Gastrocnemius medialis (tissue), 4 donors: ENCODE measurements around the gene CFAP299. TPM values are rescaled to one million over a fixed set of nuclear protein-coding genes. Genes with fewer than 3 reads are reported as not detected.
A peak's percentile ranks its signal among the peaks of the same experiment; 100 is the strongest.
"Not testable (repeated sequence)": the region's sequence is repeated elsewhere in the genome, so short reads cannot be mapped to it uniquely, and the experiment has no call there.

Source experiments
- ATAC-seq, 2 donors: fragments of 150-250 bp; one replicate each; pipeline ENCODE4 v1.9.1; 2016
- DNase-seq, 2 donors: peaks; one replicate each; pipeline ENCODE4 v3.0.0-alpha.2; 2019
- H3K27ac ChIP-seq, 4 donors: fragments of 200-600 bp; sonication (generic); 1 replicate in 1 of 4; 2 replicates in 3 of 4; pipeline ENCODE4 v1.5.1; 2016 to 2018; ENCODE audit warnings: mild to moderate bottlenecking in 2 of 4, moderate library complexity in 1 of 4
- H3K27me3 ChIP-seq, 3 donors: fragments of 200-600 bp; sonication (generic) in 2 of 3; 1 replicate in 1 of 3; 2 replicates in 2 of 3; pipeline versions ENCODE4 v1.5.1 to v1.6.0; 2016 to 2019; ENCODE audit warnings: mild to moderate bottlenecking in 1 of 3, moderate library complexity in 1 of 3
- H3K36me3 ChIP-seq, 2 donors: fragments of 200-600 bp; sonication (generic) in 1 of 2; one replicate each; pipeline ENCODE4 v1.5.1; 2017 to 2018
- H3K4me1 ChIP-seq, 2 donors: fragments of 200-600 bp; sonication (generic) in 1 of 2; one replicate each; pipeline ENCODE4 v1.5.1; 2016 to 2017; ENCODE audit warnings: mild to moderate bottlenecking in 2 of 2
- H3K4me3 ChIP-seq, 4 donors: fragments of 200-600 bp; sonication (generic) in 3 of 4; 1 replicate in 1 of 4; 2 replicates in 3 of 4; pipeline ENCODE4 v1.5.1; 2016 to 2019; ENCODE audit warnings: mild to moderate bottlenecking in 2 of 4
- H3K9me3 ChIP-seq, 3 donors: fragments of 200-600 bp; sonication (generic) in 2 of 3; 1 replicate in 1 of 3; 2 replicates in 2 of 3; pipeline ENCODE4 v1.5.1; 2016 to 2019
- CTCF ChIP-seq, 5 experiments: fragments of 450-650 bp in 3 of 5; fragments of 200-600 bp in 2 of 5; sonication (generic) in 2 of 5; IDR thresholded peaks in 4 of 5; conservative IDR thresholded peaks in 1 of 5; 1 replicate in 4 of 5; 2 replicates in 1 of 5; pipeline ENCODE4 v1.5.1; 2016 to 2019; ENCODE audit warnings: antibody characterized with exemption in 5 of 5, mild to moderate bottlenecking in 3 of 5, moderate library complexity in 3 of 5
- POLR2A ChIP-seq, 2 donors: fragments of 450-650 bp; IDR thresholded peaks; one replicate each; pipeline ENCODE4 v1.6.1; 2017; ENCODE audit warnings: antibody characterized with exemption in 2 of 2, mild to moderate bottlenecking in 2 of 2, moderate library complexity in 2 of 2
- in situ Hi-C, 4 donors: fragments of 200-750 bp; cut with MboI; loops; one replicate each; pipeline versions ENCODE4 v1.15.0 to v1.8.0; 2017; ENCODE audit warnings: low sequenced_read_pairs in 4 of 4
- intact Hi-C: fragments of 100-400 bp; cut with DNase I; formaldehyde crosslinking; loops from one replicate; pipeline ENCODE4 v1.15.1; 2023; ENCODE audit warnings: low total_unique reads
- total RNA-seq, 4 donors: library from RNA; depleted of rRNA; stranded (reverse); fragments of >200 nt; gene quantifications; one replicate each; pipeline versions ENCODE4 v1.1.0 to v1.2.3, GENCODE V29; 2016

Gene CFAP299
- total RNA-seq, 4 donors from 2014 or later, result not detected

DNA sequence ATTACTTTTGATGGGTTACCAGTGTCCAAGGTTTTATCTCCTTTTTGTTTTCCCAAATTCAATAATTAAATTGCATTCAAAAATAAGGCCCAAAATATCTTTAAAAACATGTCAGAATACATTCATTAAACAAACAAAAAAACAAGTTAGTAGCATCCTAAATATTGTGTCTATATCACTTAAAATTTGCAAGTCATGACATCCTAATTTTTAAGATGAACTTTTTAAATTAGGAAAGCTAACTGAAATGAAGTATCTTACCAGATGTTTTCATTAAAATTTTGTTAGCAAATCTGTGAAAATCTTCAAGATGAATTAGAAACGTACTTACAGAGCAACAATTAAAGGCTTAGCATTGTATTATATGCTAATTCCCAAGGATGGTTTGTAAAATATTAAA, 962 bp upstream of the CFAP299 start:
- Histone ChIP-seq H3K4me3 (no peak overlapping the region), H3K27ac (no peak overlapping the region), H3K9me3 (no peaks in the 10 kb centered on the region), H3K36me3 (no peaks in the 10 kb centered on the region), H3K4me1 (peaks cover 0 to 4% of the 10 kb centered on the region in 2 donors), H3K27me3 (no peaks in the 10 kb centered on the region)
- TF ChIP-seq POLR2A (IDR thresholded peaks at IDR 0.05) (no peak), CTCF (IDR thresholded peaks at IDR 0.05 in 4 of 5, conservative IDR thresholded peaks at IDR 0.05 in 1 of 5) (no peak)
- DNase-seq, result no peak
- intact Hi-C loops, result no loop called here
- in situ Hi-C loops, result no loop called here
- ATAC-seq, result no peak

DNA sequence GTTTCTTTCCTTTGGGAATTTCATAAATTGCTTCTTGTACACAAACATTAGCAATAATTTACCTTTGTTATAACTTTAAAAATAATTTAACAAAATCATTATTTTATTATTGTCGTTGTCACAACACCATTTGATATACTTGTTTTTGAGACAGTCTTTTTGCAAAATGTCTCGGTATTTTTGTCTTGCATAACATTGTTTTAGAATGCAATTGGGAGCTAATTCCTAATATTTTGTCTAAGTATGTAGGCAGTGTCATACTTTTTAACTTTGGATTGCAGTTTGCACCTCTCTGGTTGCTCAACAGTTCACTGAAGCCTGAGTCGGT, 340 bp upstream of the CFAP299 start:
- intact Hi-C loops, result no loop called here
- Histone ChIP-seq H3K4me1 (peaks cover 0 to 4% of the 10 kb centered on the region in 2 donors), H3K27ac (no peak overlapping the region), H3K9me3 (no peaks in the 10 kb centered on the region), H3K4me3 (peak overlapping the region; percentile 57 to 64 (median 62)), H3K27me3 (no peaks in the 10 kb centered on the region), H3K36me3 (no peaks in the 10 kb centered on the region)
- in situ Hi-C loops, result no loop called here
- ATAC-seq (no peak), DNase-seq (no peak)
- no peak for TF ChIP-seq POLR2A (IDR thresholded peaks at IDR 0.05)

- Histone ChIP-seq H3K36me3 (no peaks in the 10 kb centered on the region), H3K4me1 (peaks cover 0 to 4% of the 10 kb centered on the region in 2 donors), H3K27ac (no peak overlapping the region), H3K4me3 (peak overlapping the region in 2 of 4 donors; percentile 57 to 63), H3K27me3 (no peaks in the 10 kb centered on the region), H3K9me3 (no peaks in the 10 kb centered on the region)
- in situ Hi-C loops (no loop called here), intact Hi-C loops (no loop called here)
- TF ChIP-seq CTCF (IDR thresholded peaks at IDR 0.05 in 4 of 5, conservative IDR thresholded peaks at IDR 0.05 in 1 of 5) (no peak), POLR2A (IDR thresholded peaks at IDR 0.05) (no peak)
- ATAC-seq (no peak), DNase-seq (no peak)
These were observed 1.1 kb downstream of the CFAP299 start for GRCh38 chr4:80336582-80336981.

- Histone ChIP-seq H3K27me3 (no peaks in the 10 kb centered on the region), H3K27ac (no peak overlapping the region), H3K36me3 (no peaks in the 10 kb centered on the region), H3K9me3 (peaks cover 0 to 4% (median 0%) of the 10 kb centered on the region in 3 donors), H3K4me1 (peaks cover 0 to 4% of the 10 kb centered on the region in 2 donors), H3K4me3 (no peak overlapping the region)
- ATAC-seq (no peak), DNase-seq (no peak)
- in situ Hi-C loops, result no loop called here
- TF ChIP-seq CTCF (IDR thresholded peaks at IDR 0.05 in 4 of 5, conservative IDR thresholded peaks at IDR 0.05 in 1 of 5) (no peak), POLR2A (IDR thresholded peaks at IDR 0.05) (no peak)
- intact Hi-C loops, result no loop called here
These were observed 4.5 kb downstream of the CFAP299 start for GRCh38 chr4:80340036-80340435.

DNA sequence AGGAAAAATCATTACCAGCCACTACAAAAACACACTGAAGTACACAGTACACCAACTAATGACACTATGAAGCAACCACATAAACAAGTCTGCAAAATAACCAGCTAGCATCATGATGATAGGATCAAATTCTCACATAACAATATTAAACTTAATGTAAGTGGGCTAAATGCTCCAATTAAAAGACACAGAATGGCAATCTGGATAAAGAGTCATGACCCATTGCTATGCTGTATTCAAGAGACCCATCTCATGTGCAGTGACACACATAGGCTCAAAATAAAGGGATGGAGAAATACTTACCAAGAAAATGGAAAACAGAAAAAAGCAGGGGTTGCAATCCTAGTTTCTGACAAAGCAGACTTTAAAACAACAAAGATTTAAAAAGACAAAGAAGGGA, 7.2 kb downstream of the CFAP299 start:
- H3K36me3 ChIP-seq, H3K27ac ChIP-seq, ATAC-seq, in situ Hi-C loops, H3K4me3 ChIP-seq, H3K9me3 ChIP-seq, H3K4me1 ChIP-seq, intact Hi-C loops, H3K27me3 ChIP-seq, DNase-seq: not testable (repeated sequence)

DNA sequence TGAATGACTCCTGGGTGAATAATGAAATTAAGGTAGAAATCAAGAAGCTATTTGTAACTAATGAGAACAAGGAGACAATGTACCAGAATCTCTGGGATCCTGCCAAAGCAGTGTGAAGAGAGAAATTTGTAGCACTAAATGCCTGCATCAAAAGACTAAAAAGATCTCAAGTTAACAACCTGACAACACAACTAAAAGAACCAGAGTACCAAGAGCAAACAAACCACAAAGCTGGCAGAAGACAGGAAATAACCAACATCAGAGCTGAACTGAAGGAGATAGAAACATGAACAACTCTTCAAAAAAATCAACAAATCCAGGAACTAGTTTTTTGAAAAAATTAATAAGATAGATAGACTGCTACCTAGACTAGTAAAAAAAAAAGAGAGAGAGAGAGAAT, 8.4 kb downstream of the CFAP299 start:
- TF ChIP-seq POLR2A (IDR thresholded peaks at IDR 0.05) (no peak), CTCF (IDR thresholded peaks at IDR 0.05 in 4 of 5, conservative IDR thresholded peaks at IDR 0.05 in 1 of 5) (no peak)
- in situ Hi-C loops, result no loop called here
- no peak for ATAC-seq
- Histone ChIP-seq H3K27me3 (no peaks in the 10 kb centered on the region), H3K27ac (no peak overlapping the region), H3K9me3 (peaks cover 0 to 4% (median 0%) of the 10 kb centered on the region in 3 donors), H3K4me3 (no peak overlapping the region), H3K36me3 (no peaks in the 10 kb centered on the region), H3K4me1 (no peaks in the 10 kb centered on the region)
- intact Hi-C loops, result no loop called here
- no peak for DNase-seq
